ENCODE measurements around the gene MCHR2.
A peak's percentile ranks its signal among the peaks of the same experiment; 100 is the strongest.
"Not testable (repeated sequence)": the region's sequence is repeated elsewhere in the genome, so short reads cannot be mapped to it uniquely, and the experiment has no call there.

MCHR2 gene

GRCh38 chr6:99993533-99994251 is at the start of gene MCHR2:
Gene MCHR2 (minus strand): TSS chr6:99994223. CDS start chr6:99956147, 38,076 bp downstream.
- DNase-seq: no peak

GRCh38 chr6:100038546-100038945 is 44.5 kb upstream of the MCHR2 start:
- DNase-seq: not testable (repeated sequence)

- no peak for DNase-seq
Measured at GRCh38 chr6:100035873-100036653, 42.0 kb upstream of the MCHR2 start.

GRCh38 chr6:100023798-100024197 is 29.8 kb upstream of the MCHR2 start:
- DNase-seq: no peak

GRCh38 chr6:100022847-100023246 is 28.8 kb upstream of the MCHR2 start:
- DNase-seq: no peak

- DNase-seq: no peak
Measured at GRCh38 chr6:100008857-100009256, 14.8 kb upstream of the MCHR2 start.

GRCh38 chr6:100001915-100002388 is 7.9 kb upstream of the MCHR2 start:
- peak; percentile 25 to 66 for DNase-seq

- no peak for DNase-seq
Measured at GRCh38 chr6:99997141-99997540, 3.1 kb upstream of the MCHR2 start.

GRCh38 chr6:99995916-99996315 is 1.9 kb upstream of the MCHR2 start:
- no peak for DNase-seq

- DNase-seq: no peak
Measured at GRCh38 chr6:99993146-99993532, 884 bp downstream of the MCHR2 start.

GRCh38 chr6:99991955-99992354 is 2.1 kb downstream of the MCHR2 start:
- no peak for DNase-seq

GRCh38 chr6:99980741-99981140 is 13.3 kb downstream of the MCHR2 start:
- DNase-seq: no peak

GRCh38 chr6:99979953-99980352 is 14.1 kb downstream of the MCHR2 start:
- DNase-seq: no peak

- no peak for DNase-seq
Measured at GRCh38 chr6:99967052-99967451, 27.0 kb downstream of the MCHR2 start.

- DNase-seq: no peak
Measured at GRCh38 chr6:99960027-99960426, 34.0 kb downstream of the MCHR2 start.

GRCh38 chr6:99951016-99951805 is 42.8 kb downstream of the MCHR2 start:
- no peak for DNase-seq

GRCh38 chr6:99946005-99946404 is 48.0 kb downstream of the MCHR2 start:
- DNase-seq: no peak

GRCh38 chr6:99943846-99944245 is 50.2 kb downstream of the MCHR2 start:
- DNase-seq: no peak

- no peak for DNase-seq
Measured at GRCh38 chr6:99940582-99940981, 53.4 kb downstream of the MCHR2 start.

- no peak for DNase-seq
Measured at GRCh38 chr6:99933129-99933528, 60.9 kb downstream of the MCHR2 start.

GRCh38 chr6:99912657-99913056 is 81.4 kb downstream of the MCHR2 start:
- DNase-seq: no peak

GRCh38 chr6:99905209-99906106 is 88.6 kb downstream of the MCHR2 start:
- peak; percentile 7 to 56 for DNase-seq

Data from inflammatory macrophage treated with lipopolysaccharide for 1 hour (primary cell).